ENCODE measurements around the gene ITLN2.

DNA sequence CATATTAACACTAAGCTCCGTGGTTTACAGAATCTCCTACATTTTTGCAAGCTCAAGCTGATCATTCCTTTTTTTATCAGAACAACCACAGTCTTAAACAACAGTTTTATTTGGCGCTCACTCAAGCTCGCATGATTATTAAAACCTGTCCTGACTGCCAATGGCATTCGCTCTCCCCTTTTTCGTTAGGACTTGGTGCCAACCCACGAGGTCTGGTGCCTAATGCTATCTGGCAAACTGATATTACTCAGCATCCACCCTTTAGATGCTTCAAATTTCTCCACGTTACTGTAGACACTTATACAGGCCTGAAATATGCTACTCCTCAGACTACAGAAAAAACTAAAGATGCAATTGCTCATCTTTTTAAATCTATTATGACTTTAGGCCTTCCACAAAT, 46.6 kb downstream of the ITLN2 start:
- TF ChIP-seq, protein P1, sequence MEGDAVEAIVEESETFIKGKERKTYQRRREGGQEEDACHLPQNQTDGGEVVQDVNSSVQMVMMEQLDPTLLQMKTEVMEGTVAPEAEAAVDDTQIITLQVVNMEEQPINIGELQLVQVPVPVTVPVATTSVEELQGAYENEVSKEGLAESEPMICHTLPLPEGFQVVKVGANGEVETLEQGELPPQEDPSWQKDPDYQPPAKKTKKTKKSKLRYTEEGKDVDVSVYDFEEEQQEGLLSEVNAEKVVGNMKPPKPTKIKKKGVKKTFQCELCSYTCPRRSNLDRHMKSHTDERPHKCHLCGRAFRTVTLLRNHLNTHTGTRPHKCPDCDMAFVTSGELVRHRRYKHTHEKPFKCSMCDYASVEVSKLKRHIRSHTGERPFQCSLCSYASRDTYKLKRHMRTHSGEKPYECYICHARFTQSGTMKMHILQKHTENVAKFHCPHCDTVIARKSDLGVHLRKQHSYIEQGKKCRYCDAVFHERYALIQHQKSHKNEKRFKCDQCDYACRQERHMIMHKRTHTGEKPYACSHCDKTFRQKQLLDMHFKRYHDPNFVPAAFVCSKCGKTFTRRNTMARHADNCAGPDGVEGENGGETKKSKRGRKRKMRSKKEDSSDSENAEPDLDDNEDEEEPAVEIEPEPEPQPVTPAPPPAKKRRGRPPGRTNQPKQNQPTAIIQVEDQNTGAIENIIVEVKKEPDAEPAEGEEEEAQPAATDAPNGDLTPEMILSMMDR (IDR thresholded peaks at IDR 0.05): no peak
- TF ChIP-seq POLR2A (IDR thresholded peaks at IDR 0.05): no peak

Data from tibial nerve (tissue), 3 donors.